MCF 10A (cell line): ENCODE data around the gene ABLIM1. TPM values are rescaled to one million over a fixed set of nuclear protein-coding genes. Genes with fewer than 3 reads are reported as not detected.

ENCODE experiments used
- BruUV-seq: library from RNA; stranded (reverse); fragments of 400-500 nt; replicated peaks from 2 replicates; lab custom pipeline; 2021; lab: Mats Ljungman, UMichigan
- CTCF ChIA-PET: fragments of 300-600 bp; sonication (Branson Sonifier 250); formaldehyde crosslinking; extraction: SDS; loops from one replicate; lab custom pipeline; 2021; ENCODE audit warnings: antibody characterized with exemption, inconsistent platforms; lab: Yijun Ruan, JAX
- POLR2A ChIA-PET: fragments of 300-600, 350-650 bp; sonication (Branson Sonifier 250); formaldehyde crosslinking; extraction: SDS; loops from one replicate; lab custom pipeline; 2020; ENCODE audit warnings: antibody characterized with exemption, inconsistent platforms; lab: Yijun Ruan, JAX
- DNase-seq: peaks from one replicate; pipeline ENCODE4 v3.0.0-alpha.2; 2018; ENCODE audit not compliant: unreplicated experiment
- H3K27ac Mint-ChIP-seq: one replicate; pipeline ENCODE4 v1.8.0; 2022; ENCODE audit warnings: mild to moderate bottlenecking, low read depth, mixed read lengths; ENCODE audit not compliant: unreplicated experiment
- H3K27me3 Mint-ChIP-seq: one replicate; pipeline ENCODE4 v1.8.0; 2022; ENCODE audit warnings: mixed read lengths; ENCODE audit not compliant: insufficient read depth, unreplicated experiment
- H3K36me3 Mint-ChIP-seq: one replicate; pipeline ENCODE4 v1.8.0; 2022; ENCODE audit warnings: mild to moderate bottlenecking, moderate library complexity, mixed read lengths; ENCODE audit not compliant: insufficient read depth, unreplicated experiment
- H3K4me1 Mint-ChIP-seq: one replicate; pipeline ENCODE4 v1.8.0; 2022; ENCODE audit warnings: mixed read lengths; ENCODE audit not compliant: insufficient read depth, unreplicated experiment
- H3K4me3 Mint-ChIP-seq: one replicate; pipeline ENCODE4 v1.8.0; 2022; ENCODE audit warnings: mild to moderate bottlenecking, moderate library complexity, mixed read lengths; ENCODE audit not compliant: unreplicated experiment
- H3K9me3 Mint-ChIP-seq: one replicate; pipeline ENCODE4 v1.8.0; 2022; ENCODE audit warnings: mixed read lengths; ENCODE audit not compliant: unreplicated experiment
- CTCF ChIP-seq: fragments of 200-600 bp; IDR thresholded peaks from one replicate; pipeline ENCODE4 v1.8.0; 2022; ENCODE audit warnings: antibody characterized with exemption, mild to moderate bottlenecking; ENCODE audit not compliant: unreplicated experiment
- intact Hi-C: fragments of 100-400 bp; cut with micrococcal nuclease; formaldehyde crosslinking; loops from 2 replicates; pipeline ENCODE4 v1.14.1; 2022
- total RNA-seq: library from RNA; stranded (reverse); gene quantifications from 2 replicates; pipeline ENCODE4 v1.2.3, GENCODE V29; 2022

The ABLIM1 gene
- total RNA-seq, 1 experiment from 2014 or later = 94.5 TPM

- Mint-ChIP-seq H3K4me1 (peaks cover 5% of the 10 kb centered on the region), H3K4me3 (no peak overlapping the region), H3K27me3 (no peaks in the 10 kb centered on the region), H3K27ac (no peak overlapping the region), H3K36me3 (no peaks in the 10 kb centered on the region), H3K9me3 (no peaks in the 10 kb centered on the region)
- no peak for DNase-seq
- ChIA-PET CTCF (interaction anchor here (0.5 to 1.3 kb wide), 4 partner anchors 10 to 862 kb away, joined by 3 to 6 read pairs (median 3); no protein-coding TSS in a partner anchor), POLR2A (no interaction called here)
- intact Hi-C loops = no loop called here
- no TSS peak for BruUV-seq
- TF ChIP-seq CTCF = no peak
These were observed 97.9 kb downstream of the ABLIM1 start for GRCh38 chr10:114560144-114560543.

GRCh38 chr10:114559636-114560035 lies 98.4 kb downstream of the ABLIM1 start:
- ChIA-PET POLR2A (no interaction called here), CTCF (interaction anchor here (0.6 to 1.3 kb wide), 2 partner anchors 10 to 862 kb away, joined by 3 to 6 read pairs; no protein-coding TSS in a partner anchor)
- intact Hi-C loops = no loop called here

GRCh38 chr10:114557854-114558253 lies 100.2 kb downstream of the ABLIM1 start:
- BruUV-seq = no TSS peak
- intact Hi-C loops = no loop called here

More at GRCh38 chr10:114559636-114560035, 98.4 kb downstream of the ABLIM1 start:
- Mint-ChIP-seq H3K9me3 (no peaks in the 10 kb centered on the region), H3K4me1 (peaks cover under 1% of the 10 kb centered on the region), H3K27me3 (no peaks in the 10 kb centered on the region), H3K27ac (no peak overlapping the region), H3K4me3 (no peak overlapping the region), H3K36me3 (no peaks in the 10 kb centered on the region)
- TF ChIP-seq CTCF = no peak
- BruUV-seq = no TSS peak
- DNase-seq = no peak

More at GRCh38 chr10:114557854-114558253, 100.2 kb downstream of the ABLIM1 start:
- H3K4me3 Mint-ChIP-seq = no peak overlapping the region
- no peak overlapping the region for H3K27ac Mint-ChIP-seq
- no peaks in the 10 kb centered on the region for H3K27me3 Mint-ChIP-seq
- no peaks in the 10 kb centered on the region for H3K36me3 Mint-ChIP-seq
- no peaks in the 10 kb centered on the region for H3K9me3 Mint-ChIP-seq
- POLR2A ChIA-PET = no interaction called here
- H3K4me1 Mint-ChIP-seq = no peaks in the 10 kb centered on the region
- CTCF ChIA-PET = interaction anchor here (1.0 kb wide), 1 partner anchor 9 kb away, joined by 3 read pairs; no protein-coding TSS in a partner anchor
- no peak for DNase-seq
- TF ChIP-seq CTCF = no peak
